Measurements from ENCODE around the gene SPACDR. TPM values are rescaled to one million over a fixed set of nuclear protein-coding genes. Genes with fewer than 3 reads are reported as not detected.
"Not testable (repeated sequence)": the region's sequence is repeated elsewhere in the genome, so short reads cannot be mapped to it uniquely, and the experiment has no call there.

SPACDR gene
- total and polyA plus RNA-seq, 12 donors = 0.36 to 2.9 (median 0.64) TPM; not detected in 6

DNA sequence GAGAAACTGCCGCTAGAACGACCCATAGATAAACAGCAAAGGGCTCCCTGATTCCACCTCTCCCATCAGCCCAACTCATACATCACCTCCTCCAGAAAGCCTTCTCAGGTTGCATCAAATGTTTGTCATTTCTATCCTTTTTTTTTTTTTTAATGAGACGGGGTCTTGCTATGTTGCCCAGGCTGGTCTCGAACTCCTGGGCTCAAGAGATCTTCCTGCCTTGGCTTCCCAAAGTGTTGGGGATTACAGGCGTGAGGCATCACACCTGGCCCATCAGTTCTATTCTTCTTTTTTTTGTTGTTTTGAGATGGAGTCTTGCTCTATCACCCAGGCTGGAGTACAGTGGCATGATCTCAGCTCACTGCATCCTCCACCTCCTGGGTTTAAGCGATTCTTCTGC, 7.0 kb downstream of the SPACDR start:
- H3K36me3 ChIP-seq (replicated peaks in 1 of 2) = no peaks in the 10 kb centered on the region

DNA sequence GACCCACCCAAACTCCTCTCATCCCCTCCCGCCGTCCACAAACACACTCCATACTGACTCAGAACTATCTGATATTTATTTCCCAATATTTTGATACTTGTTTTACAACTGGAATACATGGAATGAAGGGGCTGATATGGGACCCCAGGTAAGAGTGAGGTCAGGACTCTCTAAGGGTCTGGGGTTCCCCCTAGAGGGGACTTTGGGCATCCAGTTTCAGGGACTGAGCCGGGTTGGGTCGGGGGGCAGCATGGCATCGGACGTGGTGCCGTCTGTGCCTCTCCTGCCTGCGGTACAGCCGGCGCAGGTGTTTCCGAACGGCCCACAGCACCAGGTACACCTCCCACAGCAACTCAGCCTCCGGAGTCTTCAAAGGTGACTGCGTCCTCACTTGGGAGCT, 7.5 kb downstream of the SPACDR start:
- H3K27me3 ChIP-seq = no peaks in the 10 kb centered on the region
- intact Hi-C loops (cut with DNase I) = no loop called here
- no peak for DNase-seq
- whole genome bisulfite sequencing, 4 donors = 88 to 92% (median 90%) methylated on average over 11 to 14 of the region's 14 CpGs
- no peak overlapping the region for H3K27ac ChIP-seq
- no peak overlapping the region for H3K4me3 ChIP-seq
- H3K9me3 ChIP-seq (replicated peaks in 1 of 3) = no peaks in the 10 kb centered on the region
- no peaks in the 10 kb centered on the region for H3K36me3 ChIP-seq (replicated peaks in 1 of 2)
- H3K4me1 ChIP-seq (replicated peaks in 1 of 2) = no peaks in the 10 kb centered on the region
- TF ChIP-seq, protein P1, sequence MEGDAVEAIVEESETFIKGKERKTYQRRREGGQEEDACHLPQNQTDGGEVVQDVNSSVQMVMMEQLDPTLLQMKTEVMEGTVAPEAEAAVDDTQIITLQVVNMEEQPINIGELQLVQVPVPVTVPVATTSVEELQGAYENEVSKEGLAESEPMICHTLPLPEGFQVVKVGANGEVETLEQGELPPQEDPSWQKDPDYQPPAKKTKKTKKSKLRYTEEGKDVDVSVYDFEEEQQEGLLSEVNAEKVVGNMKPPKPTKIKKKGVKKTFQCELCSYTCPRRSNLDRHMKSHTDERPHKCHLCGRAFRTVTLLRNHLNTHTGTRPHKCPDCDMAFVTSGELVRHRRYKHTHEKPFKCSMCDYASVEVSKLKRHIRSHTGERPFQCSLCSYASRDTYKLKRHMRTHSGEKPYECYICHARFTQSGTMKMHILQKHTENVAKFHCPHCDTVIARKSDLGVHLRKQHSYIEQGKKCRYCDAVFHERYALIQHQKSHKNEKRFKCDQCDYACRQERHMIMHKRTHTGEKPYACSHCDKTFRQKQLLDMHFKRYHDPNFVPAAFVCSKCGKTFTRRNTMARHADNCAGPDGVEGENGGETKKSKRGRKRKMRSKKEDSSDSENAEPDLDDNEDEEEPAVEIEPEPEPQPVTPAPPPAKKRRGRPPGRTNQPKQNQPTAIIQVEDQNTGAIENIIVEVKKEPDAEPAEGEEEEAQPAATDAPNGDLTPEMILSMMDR (IDR thresholded peaks at IDR 0.05) = no peak
- TF ChIP-seq POLR2A (IDR thresholded peaks at IDR 0.05) = no peak

More for the DNA sequence above, 7.0 kb downstream of the SPACDR start:
- H3K4me3 ChIP-seq = no peak overlapping the region
- intact Hi-C loops (cut with DNase I) = no loop called here
- WGBS, 4 donors = 91 to 97% (median 96%) methylated on average over 6 of the region's 6 CpGs
- no peak overlapping the region for H3K27ac ChIP-seq
- no peak for TF ChIP-seq POLR2A (IDR thresholded peaks at IDR 0.05)
- TF ChIP-seq, protein P1 (IDR thresholded peaks at IDR 0.05) = no peak
- H3K27me3 ChIP-seq = no peaks in the 10 kb centered on the region
- no peak for DNase-seq
- H3K4me1 ChIP-seq (replicated peaks in 1 of 2) = no peaks in the 10 kb centered on the region
- no peaks in the 10 kb centered on the region for H3K9me3 ChIP-seq (replicated peaks in 1 of 3)

DNA sequence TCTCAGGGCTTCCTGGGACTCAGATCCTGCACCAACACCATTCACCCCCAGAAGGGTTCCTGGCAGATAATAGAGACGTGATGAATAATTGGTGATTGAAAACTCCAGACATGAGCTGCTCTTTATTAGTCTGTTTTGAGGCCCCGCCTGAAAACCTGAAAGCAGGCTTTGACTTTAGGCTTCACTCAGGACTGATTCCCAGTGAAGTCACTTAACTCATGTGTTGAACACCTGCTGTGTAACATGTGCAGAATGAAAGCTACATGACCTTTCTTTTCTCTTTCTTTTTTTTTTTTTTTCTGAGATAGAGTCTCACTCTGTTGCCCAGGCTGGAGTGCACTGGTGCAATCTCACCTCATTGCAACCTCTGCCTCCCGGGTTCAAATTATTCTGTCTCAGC, 8.9 kb downstream of the SPACDR start:
- H3K9me3 ChIP-seq (replicated peaks in 1 of 3) = no peaks in the 10 kb centered on the region
- TF ChIP-seq POLR2A (IDR thresholded peaks at IDR 0.05) = no peak
- TF ChIP-seq, protein P1 (IDR thresholded peaks at IDR 0.05) = no peak
- no peak overlapping the region for H3K4me3 ChIP-seq
- peaks cover 0 to 4% of the 10 kb centered on the region in 2 donors for H3K4me1 ChIP-seq (replicated peaks in 1 of 2)
- intact Hi-C loops (cut with DNase I) = no loop called here
- no peaks in the 10 kb centered on the region for H3K36me3 ChIP-seq (replicated peaks in 1 of 2)
- no peaks in the 10 kb centered on the region for H3K27me3 ChIP-seq
- WGBS, 4 donors = 91 to 92% (median 92%) methylated on average over 2 to 3 of the region's 3 CpGs
- H3K27ac ChIP-seq = no peak overlapping the region
- DNase-seq = no peak

DNA sequence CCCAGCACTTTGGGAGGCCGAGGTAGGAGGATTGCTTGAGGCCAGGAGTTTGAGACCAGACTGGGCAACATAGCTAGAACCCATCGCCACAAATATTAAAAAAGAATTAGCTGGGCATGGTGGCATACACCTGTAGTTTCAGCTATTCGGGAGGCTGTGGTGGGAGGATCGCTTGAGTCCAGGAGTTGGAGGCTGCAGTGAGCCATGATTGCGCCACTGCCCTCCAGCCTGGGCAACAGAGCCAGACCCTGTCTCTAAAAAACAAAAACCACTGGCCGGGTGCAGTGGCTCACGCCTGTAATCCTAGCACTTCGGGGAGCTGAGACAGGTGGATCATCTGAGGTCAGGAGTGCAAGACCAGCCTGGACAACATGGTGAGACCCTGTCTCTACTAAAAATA, 10.2 kb downstream of the SPACDR start:
- H3K27ac ChIP-seq; H3K27me3 ChIP-seq; H3K4me3 ChIP-seq; H3K36me3 ChIP-seq (replicated peaks in 1 of 2); intact Hi-C loops (cut with DNase I); H3K9me3 ChIP-seq (replicated peaks in 1 of 3); H3K4me1 ChIP-seq (replicated peaks in 1 of 2); DNase-seq: not testable (repeated sequence)
- WGBS, 4 donors = 91 to 96% (median 94%) methylated on average over 8 of the region's 8 CpGs

DNA sequence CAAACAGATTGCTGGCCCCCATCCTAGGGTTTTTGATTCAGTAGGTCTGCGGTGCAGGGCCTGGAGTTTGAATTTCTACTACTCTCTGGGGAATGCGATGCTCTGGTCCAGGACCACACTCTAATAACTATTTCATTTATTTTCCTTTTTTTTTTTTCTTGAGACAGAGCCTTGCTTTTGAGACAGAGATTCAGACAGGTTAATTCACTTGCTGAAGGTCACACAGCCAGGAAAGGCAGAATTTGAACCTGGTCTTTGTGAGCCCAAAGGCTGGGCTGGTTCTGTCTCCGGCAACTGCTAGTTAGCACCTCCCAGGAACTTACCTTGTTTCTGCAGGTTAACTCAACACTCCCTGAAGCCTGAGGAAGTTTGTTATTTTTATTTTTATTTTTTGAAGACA, 11.5 kb downstream of the SPACDR start:
- Histone ChIP-seq H3K4me3 (no peak overlapping the region), H3K36me3 (replicated peaks in 1 of 2) (no peaks in the 10 kb centered on the region), H3K4me1 (replicated peaks in 1 of 2) (peaks cover 0 to 4% of the 10 kb centered on the region in 2 donors), H3K27me3 (no peaks in the 10 kb centered on the region), H3K27ac (no peak overlapping the region), H3K9me3 (replicated peaks in 1 of 3) (no peaks in the 10 kb centered on the region)
- TF ChIP-seq POLR2A (IDR thresholded peaks at IDR 0.05) = no peak
- TF ChIP-seq, protein P1 (IDR thresholded peaks at IDR 0.05) = no peak
- 91 to 97% (median 92%) methylated on average over 3 of the region's 3 CpGs for WGBS, 4 donors
- intact Hi-C loops (cut with DNase I) = no loop called here
- no peak for DNase-seq

Data from adrenal gland (tissue), 12 donors.